ENCODE measurements around the gene AXIN2. TPM values are rescaled to one million over a fixed set of nuclear protein-coding genes. Genes with fewer than 3 reads are reported as not detected.

Gene AXIN2
- total and polyA plus RNA-seq, 10 of the 15 experiments (the other 5 are each of a cell fraction or from before 2014, with no cell fraction given), result 0.47 to 7.8 (median 3.1) TPM

GRCh38 chr17:65542610-65543009 lies 18.8 kb downstream of the AXIN2 start (continued):
- TF ChIP-seq, protein P1, sequence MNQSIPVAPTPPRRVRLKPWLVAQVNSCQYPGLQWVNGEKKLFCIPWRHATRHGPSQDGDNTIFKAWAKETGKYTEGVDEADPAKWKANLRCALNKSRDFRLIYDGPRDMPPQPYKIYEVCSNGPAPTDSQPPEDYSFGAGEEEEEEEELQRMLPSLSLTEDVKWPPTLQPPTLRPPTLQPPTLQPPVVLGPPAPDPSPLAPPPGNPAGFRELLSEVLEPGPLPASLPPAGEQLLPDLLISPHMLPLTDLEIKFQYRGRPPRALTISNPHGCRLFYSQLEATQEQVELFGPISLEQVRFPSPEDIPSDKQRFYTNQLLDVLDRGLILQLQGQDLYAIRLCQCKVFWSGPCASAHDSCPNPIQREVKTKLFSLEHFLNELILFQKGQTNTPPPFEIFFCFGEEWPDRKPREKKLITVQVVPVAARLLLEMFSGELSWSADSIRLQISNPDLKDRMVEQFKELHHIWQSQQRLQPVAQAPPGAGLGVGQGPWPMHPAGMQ (IDR thresholded peaks at IDR 0.05; ENCODE audit: borderline replicate concordance), result no peak

- ChIA-PET CTCF (no interaction called here), RAD21 (ENCODE audit: unreplicated experiment) (no interaction called here), POLR2A (no interaction called here), SMC1A (ENCODE audit: uncharacterized antibody, unreplicated experiment) (no interaction called here)
- Histone ChIP-seq H3K4me2 (ENCODE audit: control insufficient read depth, insufficient read depth) (no peak overlapping the region), H4K20me1 (ENCODE audit: control insufficient read depth, insufficient read depth) (no peaks in the 10 kb centered on the region), H3K4me3 (no peak overlapping the region), H3K79me2 (ENCODE audit: control insufficient read depth, insufficient read depth, low read length) (no peaks in the 10 kb centered on the region), H3K27ac (ENCODE audit: control insufficient read depth, insufficient read depth) (no peak overlapping the region), H3K4me1 (ENCODE audit: control insufficient read depth, insufficient read depth, low read length) (no peaks in the 10 kb centered on the region), H3K9ac (ENCODE audit: control insufficient read depth, insufficient read depth, low read length) (no peak overlapping the region), H3K36me3 (ENCODE audit: control insufficient read depth in 2 of 2, insufficient read depth in 2 of 2, low read length in 1 of 2) (peaks cover 0 to 7% of the 10 kb centered on the region in 2 experiments; a peak in 2 of 4 replicates), H2AFZ (ENCODE audit: control insufficient read depth, low read depth, low read length) (no peak overlapping the region), H3K9me3 (replicated peaks; ENCODE audit: control insufficient read depth, insufficient read depth, low read length) (no peaks in the 10 kb centered on the region), H3K27me3 (replicated peaks in 1 of 2; ENCODE audit: control insufficient read depth in 2 of 2, insufficient read depth in 2 of 2, low read length in 1 of 2) (no peaks in the 10 kb centered on the region)
- no TSS peak for BruUV-seq (replicated peaks)
- DNase-seq (ENCODE audit: low read depth, low spot score) (no peak), FAIRE-seq (no peak), ATAC-seq (no peak)
- intact Hi-C loops (cut with micrococcal nuclease; ENCODE audit: unreplicated experiment), result no loop called here
- 33% methylated on average over 1 of the region's 1 CpG for WGBS (ENCODE audit: insufficient coverage, insufficient replicate concordance, low lambda C conversion rate, missing lambda C conversion rate)
- in situ Hi-C loops (cut with MboI), result no loop called here
- TF ChIP-seq FOXK2 (IDR thresholded peaks at IDR 0.05) (no peak), SPI1 (IDR thresholded peaks at IDR 0.05; ENCODE audit: borderline replicate concordance, insufficient read depth, low read depth, low read length) (no peak), SIN3A (IDR thresholded peaks at IDR 0.05; ENCODE audit: low read depth, low read length) (no peak), EGR1 (IDR thresholded peaks at IDR 0.05; ENCODE audit: borderline replicate concordance in 1 of 2, low read depth in 2 of 2, low read length in 2 of 2) (no peak), SMC3 (IDR thresholded peaks at IDR 0.05; ENCODE audit: borderline replicate concordance, low read length) (no peak), GATAD2B (conservative IDR thresholded peaks at IDR 0.05; ENCODE audit: low read depth) (no peak), SP1 (IDR thresholded peaks at IDR 0.05; ENCODE audit: low read depth, low read length) (no peak), IKZF1 (conservative IDR thresholded peaks at IDR 0.05) (no peak), CREB1 (IDR thresholded peaks at IDR 0.05; ENCODE audit: low read depth) (no peak), RCOR1 (conservative IDR thresholded peaks at IDR 0.05; ENCODE audit: low read depth, low read length) (no peak), NRF1 (conservative IDR thresholded peaks at IDR 0.05; ENCODE audit: low read depth, low read length) (no peak), PML (IDR thresholded peaks at IDR 0.05; ENCODE audit: low read length) (no peak), BHLHE40 (IDR thresholded peaks at IDR 0.05; ENCODE audit: borderline replicate concordance in 1 of 2, low read depth in 2 of 2, low read length in 1 of 2) (no peak), RELB (IDR thresholded peaks at IDR 0.05; ENCODE audit: low read depth) (no peak)
- TF ChIP-seq, protein P2, sequence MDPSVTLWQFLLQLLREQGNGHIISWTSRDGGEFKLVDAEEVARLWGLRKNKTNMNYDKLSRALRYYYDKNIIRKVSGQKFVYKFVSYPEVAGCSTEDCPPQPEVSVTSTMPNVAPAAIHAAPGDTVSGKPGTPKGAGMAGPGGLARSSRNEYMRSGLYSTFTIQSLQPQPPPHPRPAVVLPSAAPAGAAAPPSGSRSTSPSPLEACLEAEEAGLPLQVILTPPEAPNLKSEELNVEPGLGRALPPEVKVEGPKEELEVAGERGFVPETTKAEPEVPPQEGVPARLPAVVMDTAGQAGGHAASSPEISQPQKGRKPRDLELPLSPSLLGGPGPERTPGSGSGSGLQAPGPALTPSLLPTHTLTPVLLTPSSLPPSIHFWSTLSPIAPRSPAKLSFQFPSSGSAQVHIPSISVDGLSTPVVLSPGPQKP (IDR thresholded peaks at IDR 0.05; ENCODE audit: low read depth, low read length), result no peak
- TF ChIP-seq, protein P3, sequence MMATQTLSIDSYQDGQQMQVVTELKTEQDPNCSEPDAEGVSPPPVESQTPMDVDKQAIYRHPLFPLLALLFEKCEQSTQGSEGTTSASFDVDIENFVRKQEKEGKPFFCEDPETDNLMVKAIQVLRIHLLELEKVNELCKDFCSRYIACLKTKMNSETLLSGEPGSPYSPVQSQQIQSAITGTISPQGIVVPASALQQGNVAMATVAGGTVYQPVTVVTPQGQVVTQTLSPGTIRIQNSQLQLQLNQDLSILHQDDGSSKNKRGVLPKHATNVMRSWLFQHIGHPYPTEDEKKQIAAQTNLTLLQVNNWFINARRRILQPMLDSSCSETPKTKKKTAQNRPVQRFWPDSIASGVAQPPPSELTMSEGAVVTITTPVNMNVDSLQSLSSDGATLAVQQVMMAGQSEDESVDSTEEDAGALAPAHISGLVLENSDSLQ (IDR thresholded peaks at IDR 0.05), result no peak
- TF ChIP-seq, protein P4, sequence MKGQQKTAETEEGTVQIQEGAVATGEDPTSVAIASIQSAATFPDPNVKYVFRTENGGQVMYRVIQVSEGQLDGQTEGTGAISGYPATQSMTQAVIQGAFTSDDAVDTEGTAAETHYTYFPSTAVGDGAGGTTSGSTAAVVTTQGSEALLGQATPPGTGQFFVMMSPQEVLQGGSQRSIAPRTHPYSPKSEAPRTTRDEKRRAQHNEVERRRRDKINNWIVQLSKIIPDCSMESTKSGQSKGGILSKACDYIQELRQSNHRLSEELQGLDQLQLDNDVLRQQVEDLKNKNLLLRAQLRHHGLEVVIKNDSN (IDR thresholded peaks at IDR 0.05; ENCODE audit: borderline replicate concordance, extremely low read length, insufficient read depth, low read depth, low read length), result no peak
Observed at GRCh38 chr17:65542067-65542466, 19.4 kb downstream of the AXIN2 start.
